Gastrocnemius medialis (tissue), 4 donors: ENCODE data around the gene HABP2.

ENCODE experiments used
- POLR2A ChIP-seq, 2 donors: fragments of 450-650 bp; IDR thresholded peaks; one replicate each; pipeline ENCODE4 v1.6.1; 2017; ENCODE audit warnings: antibody characterized with exemption in 2 of 2, mild to moderate bottlenecking in 2 of 2, moderate library complexity in 2 of 2
- TF ChIP-seq, protein P1 (sequence below), 5 experiments: fragments of 450-650 bp in 3 of 5; fragments of 200-600 bp in 2 of 5; sonication (generic) in 2 of 5; IDR thresholded peaks in 4 of 5; conservative IDR thresholded peaks in 1 of 5; 1 replicate in 4 of 5; 2 replicates in 1 of 5; pipeline ENCODE4 v1.5.1; 2016 to 2019; ENCODE audit warnings: antibody characterized with exemption in 5 of 5, mild to moderate bottlenecking in 3 of 5, moderate library complexity in 3 of 5

- TF ChIP-seq, protein P1, sequence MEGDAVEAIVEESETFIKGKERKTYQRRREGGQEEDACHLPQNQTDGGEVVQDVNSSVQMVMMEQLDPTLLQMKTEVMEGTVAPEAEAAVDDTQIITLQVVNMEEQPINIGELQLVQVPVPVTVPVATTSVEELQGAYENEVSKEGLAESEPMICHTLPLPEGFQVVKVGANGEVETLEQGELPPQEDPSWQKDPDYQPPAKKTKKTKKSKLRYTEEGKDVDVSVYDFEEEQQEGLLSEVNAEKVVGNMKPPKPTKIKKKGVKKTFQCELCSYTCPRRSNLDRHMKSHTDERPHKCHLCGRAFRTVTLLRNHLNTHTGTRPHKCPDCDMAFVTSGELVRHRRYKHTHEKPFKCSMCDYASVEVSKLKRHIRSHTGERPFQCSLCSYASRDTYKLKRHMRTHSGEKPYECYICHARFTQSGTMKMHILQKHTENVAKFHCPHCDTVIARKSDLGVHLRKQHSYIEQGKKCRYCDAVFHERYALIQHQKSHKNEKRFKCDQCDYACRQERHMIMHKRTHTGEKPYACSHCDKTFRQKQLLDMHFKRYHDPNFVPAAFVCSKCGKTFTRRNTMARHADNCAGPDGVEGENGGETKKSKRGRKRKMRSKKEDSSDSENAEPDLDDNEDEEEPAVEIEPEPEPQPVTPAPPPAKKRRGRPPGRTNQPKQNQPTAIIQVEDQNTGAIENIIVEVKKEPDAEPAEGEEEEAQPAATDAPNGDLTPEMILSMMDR (IDR thresholded peaks at IDR 0.05 in 4 of 5, conservative IDR thresholded peaks at IDR 0.05 in 1 of 5), result no peak
- TF ChIP-seq POLR2A (IDR thresholded peaks at IDR 0.05), result no peak
Observed at GRCh38 chr10:113521475-113521795, 31.4 kb upstream of the HABP2 start.
